GM19193 (cell line): Measurements from ENCODE around the gene BRINP1.

ENCODE experiments used
- POLR2A ChIP-seq: IDR thresholded peaks from 4 replicates; pipeline ENCODE4 v1.6.1; 2011; ENCODE audit not compliant: insufficient read depth, insufficient read length; ENCODE audit errors: extremely low read depth

The BRINP1 gene

DNA sequence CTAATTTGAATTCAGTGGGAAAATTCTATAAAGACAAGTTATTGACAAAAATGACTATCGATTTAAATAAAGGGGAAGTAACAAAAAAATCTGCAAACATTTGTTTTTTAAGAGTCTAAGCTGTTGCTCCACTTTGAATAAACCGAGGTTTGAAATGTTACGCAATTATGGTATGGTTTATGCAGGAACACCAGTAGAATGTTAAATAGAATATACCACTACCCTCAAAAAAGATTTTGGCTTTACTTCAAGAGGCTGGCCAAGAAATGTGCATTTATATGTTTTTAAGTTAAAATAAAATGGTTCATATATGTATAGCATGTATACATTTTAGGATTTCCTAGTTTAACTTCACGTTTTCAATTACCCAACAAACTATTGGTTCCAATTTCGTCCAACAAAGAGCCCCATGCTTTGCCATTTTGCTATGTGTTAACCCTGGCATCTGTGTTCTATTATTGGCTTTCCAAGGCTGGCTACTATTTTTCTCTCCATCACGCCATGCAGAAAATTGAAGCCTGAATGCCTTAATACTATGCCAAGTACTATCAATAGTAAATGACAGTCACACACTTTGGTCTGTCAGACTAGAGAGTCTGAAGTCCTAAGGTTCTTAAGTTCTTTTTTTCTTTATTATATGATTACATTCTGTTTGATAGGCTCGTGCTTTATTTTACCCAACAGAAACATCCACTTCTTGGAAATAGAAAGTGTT, 171.2 kb downstream of the BRINP1 start:
- TF ChIP-seq POLR2A: no peak

DNA sequence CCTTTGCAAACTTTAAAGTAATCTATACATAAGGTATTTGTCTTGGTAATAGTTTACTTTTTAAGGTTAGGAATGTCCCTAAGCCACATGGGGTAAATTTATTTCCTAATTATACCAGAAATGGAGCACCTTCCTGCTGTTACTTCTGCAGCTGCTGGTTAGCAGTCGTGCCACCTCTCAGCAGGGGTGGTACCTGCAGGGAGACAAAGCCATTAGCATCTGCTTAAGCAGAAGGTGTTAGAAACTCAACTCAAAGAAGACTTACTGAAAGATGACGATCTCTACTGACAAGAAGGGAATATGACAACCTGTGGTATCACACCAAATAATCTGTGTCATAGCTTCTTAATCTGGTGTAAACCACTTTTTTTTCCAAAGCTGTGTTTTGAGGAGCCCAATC, 173.7 kb downstream of the BRINP1 start:
- TF ChIP-seq POLR2A: no peak

DNA sequence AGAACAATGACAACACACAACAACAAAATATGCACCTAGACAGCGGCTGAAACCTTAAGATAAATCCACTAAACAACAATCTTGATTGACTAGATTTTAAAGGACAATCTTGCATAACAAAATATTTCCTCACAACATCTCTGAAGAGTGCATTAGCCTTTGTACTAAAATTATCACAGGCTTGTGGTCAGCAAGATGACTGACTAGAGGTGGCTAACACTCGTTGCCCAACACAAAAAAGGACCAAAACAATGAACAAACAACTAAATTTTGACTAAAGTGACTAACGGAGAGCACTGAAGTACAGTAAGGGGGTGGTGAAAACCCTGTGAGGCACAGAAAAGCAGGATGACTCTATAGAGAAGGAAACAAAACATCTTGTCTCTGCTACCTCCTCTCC, 183.9 kb downstream of the BRINP1 start:
- TF ChIP-seq POLR2A: no peak

DNA sequence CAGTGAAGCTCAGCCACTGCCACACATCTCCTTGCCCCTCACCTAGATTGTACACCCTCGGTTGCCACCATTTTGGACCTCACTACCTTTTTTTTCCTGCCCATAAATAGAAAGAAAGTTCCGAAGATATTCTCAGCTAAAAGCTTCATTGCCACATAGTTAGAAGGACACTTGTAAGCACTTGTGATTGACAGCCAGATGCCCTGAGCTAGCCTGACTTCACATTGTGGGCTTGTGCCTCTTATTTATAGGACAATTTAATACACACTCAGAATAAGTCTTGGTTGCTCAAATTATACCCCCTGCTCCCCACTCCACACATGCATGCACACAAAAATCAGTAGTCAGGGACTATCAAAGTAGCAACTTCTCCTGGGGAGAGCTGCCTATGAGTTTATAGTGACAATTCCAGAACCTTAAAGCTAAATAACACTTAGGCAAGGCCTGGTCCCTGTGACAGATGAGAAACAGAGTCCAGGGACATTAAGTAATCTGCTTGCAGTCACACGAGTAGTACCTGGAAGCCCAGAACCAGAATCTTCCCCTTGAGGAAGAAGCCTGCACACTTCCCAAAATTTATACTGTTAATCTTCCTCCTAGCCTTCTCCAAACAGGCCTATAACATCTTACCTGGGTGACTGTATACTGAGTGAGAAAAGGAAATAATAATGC, 184.8 kb downstream of the BRINP1 start:
- TF ChIP-seq POLR2A: no peak

DNA sequence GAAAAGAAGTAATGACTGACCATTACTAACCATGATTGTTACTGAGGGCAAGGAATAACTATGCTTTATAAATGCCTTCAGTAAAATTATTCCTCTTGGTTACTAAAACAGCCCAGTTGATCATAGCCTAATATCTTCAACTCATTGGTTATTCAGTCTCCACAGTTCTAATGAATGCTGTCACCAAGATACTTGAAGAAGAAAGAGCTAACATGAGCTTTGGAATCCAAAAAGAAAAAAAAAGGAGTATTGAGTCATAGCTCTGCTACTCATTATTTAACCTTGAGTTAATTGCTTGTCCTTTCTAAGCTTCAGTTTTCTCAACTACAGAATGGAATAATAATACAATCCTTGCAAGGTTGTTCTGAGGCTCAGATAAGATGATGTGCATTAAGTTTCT, 187.7 kb downstream of the BRINP1 start:
- TF ChIP-seq POLR2A: no peak

DNA sequence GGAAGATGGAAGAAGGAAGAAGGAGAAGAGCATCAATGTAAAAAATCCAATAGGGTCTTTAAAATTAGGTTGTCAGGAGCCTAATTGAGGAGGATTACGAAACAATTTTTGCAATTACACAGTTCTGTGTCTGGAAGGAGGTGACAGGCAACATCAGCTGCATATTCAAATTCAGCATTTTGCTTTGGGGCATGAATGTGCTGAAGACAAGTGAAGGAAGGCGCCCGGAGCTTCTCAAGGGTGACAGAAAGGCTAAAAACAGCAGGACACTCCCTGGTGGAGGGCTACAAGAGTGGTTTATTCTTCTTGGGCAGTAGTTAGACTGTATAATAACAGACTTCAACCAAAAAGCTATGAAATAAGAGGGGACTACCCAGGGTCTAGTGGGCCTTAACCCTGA, 188.3 kb downstream of the BRINP1 start:
- TF ChIP-seq POLR2A: no peak

DNA sequence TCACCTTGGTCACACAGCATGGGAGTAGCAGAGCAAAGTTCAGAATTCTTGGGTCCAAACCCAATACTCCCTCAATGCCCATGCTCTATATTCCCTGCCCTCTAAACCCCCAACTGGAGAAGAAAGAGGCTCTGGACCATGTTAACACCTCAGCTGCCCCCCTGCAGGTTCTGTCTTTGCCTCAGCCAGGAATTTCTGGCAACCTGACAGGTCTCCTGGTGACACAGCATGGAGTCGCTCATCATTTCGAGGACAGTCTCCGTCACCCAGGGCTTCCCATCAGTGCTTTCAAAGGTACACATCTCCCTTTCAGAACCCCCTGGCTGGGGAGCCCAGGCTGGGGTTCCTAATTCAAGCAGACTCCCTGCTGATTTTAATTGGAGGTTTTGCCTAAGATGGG, 189.5 kb downstream of the BRINP1 start:
- TF ChIP-seq POLR2A: no peak

DNA sequence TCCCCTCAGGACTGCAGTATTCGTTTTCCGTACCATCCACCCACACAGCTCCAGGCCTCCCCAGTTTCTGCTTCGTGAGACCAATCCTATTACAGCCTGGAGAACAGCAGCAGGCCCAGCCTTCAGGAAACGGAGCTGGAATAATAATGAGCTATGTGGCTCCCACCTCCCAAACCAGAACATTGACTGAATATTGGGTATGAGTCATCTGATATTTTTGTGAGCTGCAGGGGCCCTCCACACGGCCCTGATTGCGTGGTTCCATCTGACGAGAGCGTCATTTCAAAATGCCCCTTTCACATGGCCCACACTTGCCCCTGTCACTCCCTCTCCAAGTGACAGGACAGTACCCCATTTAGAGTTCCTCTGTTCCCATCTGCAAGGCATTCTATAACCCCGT, 192.0 kb downstream of the BRINP1 start:
- TF ChIP-seq POLR2A: no peak

DNA sequence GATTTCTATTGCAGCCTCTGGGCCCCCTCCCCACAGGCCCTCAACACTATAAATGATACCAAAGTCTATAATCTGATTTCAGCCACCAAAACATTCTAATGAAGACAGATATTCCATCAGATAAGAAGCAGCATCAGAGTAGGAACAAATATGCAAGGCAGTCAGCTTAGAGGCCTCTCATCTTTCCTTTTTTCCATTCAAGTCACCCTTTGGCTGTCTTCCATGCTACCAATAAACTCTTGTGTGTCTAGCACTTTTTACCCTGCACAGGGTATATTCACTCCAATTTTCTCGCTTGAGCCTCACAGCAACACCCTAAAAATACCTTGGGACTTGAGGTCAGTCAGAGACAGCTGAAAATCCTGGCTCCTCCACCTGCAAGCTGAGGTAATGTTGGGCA, 193.7 kb downstream of the BRINP1 start:
- TF ChIP-seq POLR2A: no peak

DNA sequence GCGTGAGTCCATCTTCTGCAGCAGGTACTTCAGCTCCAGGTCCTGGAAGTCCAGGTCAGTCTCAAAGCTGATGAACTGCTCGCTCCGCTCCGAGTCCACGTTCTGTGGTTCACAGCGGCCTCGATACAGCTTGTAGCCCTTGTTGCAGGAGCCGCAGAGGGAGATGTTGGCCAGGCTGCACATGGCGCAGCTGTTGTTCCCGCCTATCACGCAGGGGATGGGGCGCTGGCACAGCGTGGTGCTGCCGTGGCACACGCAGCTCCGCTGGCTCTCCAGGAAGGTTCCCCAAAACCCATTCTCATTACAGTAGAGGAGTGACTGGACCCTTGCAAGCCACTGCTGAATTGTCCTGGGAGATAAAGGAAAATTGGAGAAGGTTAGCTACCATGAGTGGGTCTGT, 201.4 kb downstream of the BRINP1 start:
- no peak for TF ChIP-seq POLR2A

DNA sequence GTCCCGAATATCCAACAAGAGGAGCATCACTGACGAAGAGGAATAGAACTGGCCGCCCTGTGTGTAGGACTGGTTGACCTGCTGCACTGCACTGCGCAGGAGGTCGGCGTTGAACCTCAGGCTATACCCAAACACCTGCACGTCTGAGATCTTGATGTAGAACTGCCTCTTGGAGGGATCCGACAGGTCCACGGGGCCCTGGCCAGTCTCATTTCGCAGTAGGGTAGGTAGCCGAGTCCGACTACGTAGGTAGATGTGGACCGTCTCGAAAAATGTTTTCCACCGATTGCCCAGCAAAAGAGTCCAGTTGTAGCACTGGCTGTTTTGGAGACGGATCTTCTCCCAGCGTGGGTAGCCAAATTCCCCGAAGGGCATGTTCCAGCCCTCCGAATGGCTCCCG, 202.0 kb downstream of the BRINP1 start:
- TF ChIP-seq POLR2A: no peak

DNA sequence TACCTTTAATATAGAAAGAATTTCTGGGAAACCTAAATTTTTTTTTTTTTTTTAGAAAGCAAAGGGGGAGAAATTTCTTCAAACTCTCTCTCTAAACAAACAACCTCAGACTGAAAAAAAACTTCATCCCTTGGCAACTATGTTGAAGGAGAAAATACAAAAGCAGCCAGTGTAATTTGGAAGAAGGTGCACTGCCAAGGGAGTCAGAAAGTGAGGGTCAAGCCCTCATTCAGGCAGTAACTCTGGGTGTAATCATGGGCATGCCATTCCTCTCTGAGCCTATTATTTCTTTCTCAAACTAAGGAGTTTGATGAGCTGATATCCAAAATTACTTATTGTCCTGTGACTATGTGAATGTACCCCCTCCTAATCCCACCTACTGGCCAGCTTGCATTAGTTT, 203.1 kb downstream of the BRINP1 start:
- TF ChIP-seq POLR2A: no peak

DNA sequence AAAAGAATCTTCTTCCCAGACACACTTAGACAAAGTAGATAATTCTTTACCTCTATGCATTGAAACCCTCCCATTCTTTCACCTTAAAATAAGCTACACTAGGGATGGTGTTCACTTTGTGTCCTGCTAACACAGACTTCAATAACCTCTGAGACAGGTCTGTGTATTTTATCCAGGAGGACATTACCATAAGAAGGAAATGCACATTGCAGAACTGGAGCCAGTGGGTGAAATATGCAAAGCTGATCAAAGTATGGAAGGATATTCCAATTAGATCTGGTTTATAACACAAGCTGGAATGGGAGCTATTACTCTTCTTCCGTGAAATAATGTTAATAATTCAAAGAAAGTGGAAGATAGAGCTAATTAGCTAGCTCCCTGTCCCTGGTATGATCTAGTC, 204.1 kb downstream of the BRINP1 start:
- no peak for TF ChIP-seq POLR2A

DNA sequence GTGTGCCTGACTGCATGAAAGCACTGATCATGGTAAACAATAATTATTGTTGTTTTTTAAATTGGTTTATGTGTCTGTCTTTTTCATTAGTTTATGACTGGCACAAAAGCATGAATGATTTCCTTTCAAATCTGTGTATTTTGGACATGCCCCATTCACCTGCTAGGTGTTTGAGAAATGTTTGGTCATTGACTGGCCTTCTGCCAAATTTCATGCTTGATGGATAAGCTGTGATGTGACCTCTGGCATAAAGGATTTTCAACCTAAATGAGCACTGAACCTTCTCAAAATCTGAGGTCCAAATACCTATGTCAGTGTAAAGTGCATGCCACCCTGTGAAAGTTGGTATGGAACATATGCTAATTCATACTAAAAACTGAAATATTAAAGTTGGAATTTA, 204.5 kb downstream of the BRINP1 start:
- TF ChIP-seq POLR2A: no peak

DNA sequence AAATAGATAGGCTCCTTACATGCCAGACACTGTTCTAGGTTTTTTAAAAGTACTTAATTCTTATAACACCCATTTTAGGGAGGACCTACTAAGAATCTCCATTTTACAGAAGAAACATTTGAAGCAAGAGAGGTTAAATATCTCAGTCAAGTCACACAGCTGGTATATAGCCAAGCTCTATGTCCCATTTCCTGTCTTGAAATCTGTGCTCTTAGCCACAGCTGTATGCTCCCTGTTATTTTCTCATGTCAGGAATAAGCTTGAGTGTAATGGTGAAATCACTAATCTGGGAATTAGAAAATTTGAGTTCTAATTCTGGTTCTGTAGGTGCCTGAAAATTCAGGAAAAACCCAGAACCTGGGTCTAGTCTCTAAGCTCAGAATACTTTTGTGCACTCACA, 208.7 kb downstream of the BRINP1 start:
- no peak for TF ChIP-seq POLR2A

DNA sequence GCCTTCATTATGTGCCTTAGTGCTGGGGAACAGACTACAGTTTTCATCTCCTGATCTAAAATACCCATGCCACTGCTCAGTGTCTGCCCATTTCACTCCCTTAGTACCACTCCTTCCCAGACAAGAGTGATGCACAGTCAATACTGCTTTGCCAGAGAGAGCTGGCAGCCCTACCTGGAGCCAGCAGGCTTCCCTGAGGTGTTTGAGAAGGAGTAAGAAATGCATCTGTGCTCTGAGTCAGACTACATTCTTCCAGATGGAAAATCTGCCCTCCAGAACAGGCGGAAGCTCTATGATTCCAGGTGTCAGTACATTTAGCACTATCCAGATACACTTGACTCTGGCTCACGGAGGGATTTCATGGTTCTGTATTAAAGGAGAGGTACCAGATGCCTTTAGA, 209.8 kb downstream of the BRINP1 start:
- TF ChIP-seq POLR2A: no peak
